PFSK-1 (cell line): ENCODE measurements around the gene CDHR3.

Experiments used
- POLR2AphosphoS5 ChIP-seq: IDR thresholded peaks from 2 replicates; pipeline ENCODE4 v1.6.1; 2012; ENCODE audit warnings: low read depth, mild to moderate bottlenecking, control low read depth, low read length, moderate library complexity
- REST ChIP-seq, 2 experiments: IDR thresholded peaks; 2 replicates each; pipeline versions ENCODE4 v1.6.1 to v1.8.0; 2011 to 2012; ENCODE audit warnings: low read depth in 2 of 2, low read length in 2 of 2, control low read depth in 1 of 2, inconsistent platforms in 1 of 2, mild to moderate bottlenecking in 1 of 2, moderate library complexity in 1 of 2; ENCODE audit not compliant: insufficient read depth in 1 of 2

GRCh38 chr7:106010866-106011265, 47.8 kb downstream of the CDHR3 start:
- TF ChIP-seq REST (IDR thresholded peaks at IDR 0.05; ENCODE audit: insufficient read depth in 1 of 2, low read depth in 2 of 2, low read length in 2 of 2): no peak
- TF ChIP-seq POLR2AphosphoS5: no peak
